Activated naive CD4-positive, alpha-beta T cell treated with anti-CD3 and anti-CD28 coated beads, Interleukin-2, amount 50 U/mL, for 72 hours (primary cell): Measurements from ENCODE around the gene CRB1. TPM values are rescaled to one million over a fixed set of nuclear protein-coding genes. Genes with fewer than 3 reads are reported as not detected.
"Not testable (repeated sequence)": the region's sequence is repeated elsewhere in the genome, so short reads cannot be mapped to it uniquely, and the experiment has no call there.

Source experiments
- ATAC-seq, 2 donors: fragments of 150-1000 bp; cut with Tn5 transposase; 2 replicates each; pipeline ENCODE4 v1.10.0; 2021; ENCODE audit warnings: mild to moderate bottlenecking in 2 of 2, moderate library complexity in 2 of 2
- DNase-seq, 2 donors: peaks; one replicate each; pipeline ENCODE4 v3.0.0; 2021 to 2022; ENCODE audit warnings: low spot score in 2 of 2
- H3K27ac Mint-ChIP-seq, 2 donors: one replicate each; pipeline ENCODE4 v1.8.0; 2022; ENCODE audit warnings: mild to moderate bottlenecking in 2 of 2, mixed read lengths in 2 of 2
- H3K36me3 Mint-ChIP-seq, 2 donors: one replicate each; pipeline ENCODE4 v1.8.0; 2022; ENCODE audit warnings: mixed read lengths in 2 of 2
- H3K9me3 Mint-ChIP-seq, 2 donors: one replicate each; pipeline ENCODE4 v1.8.0; 2022; ENCODE audit warnings: mixed read lengths in 2 of 2
- total RNA-seq, 2 donors: library from RNA; stranded (reverse); gene quantifications; one replicate each; pipeline ENCODE4 v1.2.3, GENCODE V29; 2022

The CRB1 gene
- total RNA-seq, 2 donors from 2014 or later = 0.10 to 0.20 TPM

GRCh38 chr1:197462539-197462938 is 194.5 kb downstream of the CRB1 start:
- DNase-seq = no peak
- no peak for ATAC-seq
- Mint-ChIP-seq H3K27ac (no peak overlapping the region), H3K9me3 (no peaks in the 10 kb centered on the region), H3K36me3 (no peaks in the 10 kb centered on the region)

- ATAC-seq = no peak
- Mint-ChIP-seq H3K9me3 (no peaks in the 10 kb centered on the region), H3K36me3 (no peaks in the 10 kb centered on the region), H3K27ac (no peak overlapping the region)
- DNase-seq = no peak
Measured at GRCh38 chr1:197463142-197463541, 195.1 kb downstream of the CRB1 start.

- no peak for ATAC-seq
- Mint-ChIP-seq H3K9me3 (no peaks in the 10 kb centered on the region), H3K36me3 (no peaks in the 10 kb centered on the region), H3K27ac (peak overlapping the region in 1 of 2 donors; percentile 16)
- DNase-seq = no peak
Measured at GRCh38 chr1:197464044-197464443, 196.0 kb downstream of the CRB1 start.

- DNase-seq (no peak), ATAC-seq (no peak)
- Mint-ChIP-seq H3K36me3 (no peaks in the 10 kb centered on the region), H3K9me3 (no peaks in the 10 kb centered on the region), H3K27ac (no peak overlapping the region)
Measured at GRCh38 chr1:197465528-197466327, 197.7 kb downstream of the CRB1 start.

GRCh38 chr1:197466813-197467212 is 198.8 kb downstream of the CRB1 start:
- Mint-ChIP-seq H3K9me3 (no peaks in the 10 kb centered on the region), H3K27ac (no peak overlapping the region), H3K36me3 (no peaks in the 10 kb centered on the region)
- ATAC-seq = no peak
- no peak for DNase-seq

GRCh38 chr1:197467881-197468280 is 199.8 kb downstream of the CRB1 start:
- Mint-ChIP-seq H3K9me3 (no peaks in the 10 kb centered on the region), H3K36me3 (no peaks in the 10 kb centered on the region), H3K27ac (no peak overlapping the region)
- no peak for ATAC-seq
- no peak for DNase-seq

GRCh38 chr1:197468543-197469175 is 200.6 kb downstream of the CRB1 start:
- Mint-ChIP-seq H3K36me3 (no peaks in the 10 kb centered on the region), H3K9me3 (no peaks in the 10 kb centered on the region), H3K27ac (no peak overlapping the region)
- DNase-seq (no peak), ATAC-seq (no peak)

GRCh38 chr1:197469620-197470210 is 201.7 kb downstream of the CRB1 start:
- no peak for ATAC-seq
- Mint-ChIP-seq H3K27ac (no peak overlapping the region), H3K36me3 (no peaks in the 10 kb centered on the region), H3K9me3 (no peaks in the 10 kb centered on the region)
- DNase-seq = no peak

GRCh38 chr1:197470330-197470729 is 202.3 kb downstream of the CRB1 start:
- DNase-seq (no peak), ATAC-seq (no peak)
- Mint-ChIP-seq H3K36me3 (no peaks in the 10 kb centered on the region), H3K9me3 (no peaks in the 10 kb centered on the region), H3K27ac (no peak overlapping the region)

GRCh38 chr1:197471248-197471985 is 203.4 kb downstream of the CRB1 start:
- Mint-ChIP-seq H3K27ac (no peak overlapping the region), H3K9me3 (no peaks in the 10 kb centered on the region), H3K36me3 (no peaks in the 10 kb centered on the region)
- DNase-seq = no peak
- ATAC-seq = no peak

- H3K27ac Mint-ChIP-seq = no peak overlapping the region
- H3K9me3 Mint-ChIP-seq = no peaks in the 10 kb centered on the region
- DNase-seq = no peak
- ATAC-seq = no peak
- H3K36me3 Mint-ChIP-seq = no peaks in the 10 kb centered on the region
Measured at GRCh38 chr1:197472141-197472540, 204.1 kb downstream of the CRB1 start.

GRCh38 chr1:197480446-197480845 is 212.4 kb downstream of the CRB1 start:
- no peak for ATAC-seq
- H3K36me3 Mint-ChIP-seq = no peaks in the 10 kb centered on the region

GRCh38 chr1:197481101-197481500 is 213.0 kb downstream of the CRB1 start:
- DNase-seq = no peak

More at GRCh38 chr1:197480446-197480845, 212.4 kb downstream of the CRB1 start:
- H3K9me3 Mint-ChIP-seq = no peaks in the 10 kb centered on the region
- no peak for DNase-seq
- H3K27ac Mint-ChIP-seq = no peak overlapping the region

GRCh38 chr1:197485790-197486189 is 217.7 kb downstream of the CRB1 start:
- DNase-seq = no peak
- H3K36me3 Mint-ChIP-seq = no peaks in the 10 kb centered on the region
- no peaks in the 10 kb centered on the region for H3K9me3 Mint-ChIP-seq
- no peak overlapping the region for H3K27ac Mint-ChIP-seq
- no peak for ATAC-seq

More at GRCh38 chr1:197481101-197481500, 213.0 kb downstream of the CRB1 start:
- ATAC-seq = peak; percentile 83 to 89
- Mint-ChIP-seq H3K9me3 (no peaks in the 10 kb centered on the region), H3K27ac (no peak overlapping the region), H3K36me3 (no peaks in the 10 kb centered on the region)

- Mint-ChIP-seq H3K27ac (no peak overlapping the region), H3K9me3 (no peaks in the 10 kb centered on the region), H3K36me3 (no peaks in the 10 kb centered on the region)
- ATAC-seq (no peak), DNase-seq (no peak)
Measured at GRCh38 chr1:197486946-197487345, 218.9 kb downstream of the CRB1 start.

- ATAC-seq, DNase-seq, H3K27ac Mint-ChIP-seq, H3K36me3 Mint-ChIP-seq, H3K9me3 Mint-ChIP-seq: not testable (repeated sequence)
Measured at GRCh38 chr1:197491505-197491904, 223.5 kb downstream of the CRB1 start.

GRCh38 chr1:197496722-197497121 is 228.7 kb downstream of the CRB1 start:
- ATAC-seq (no peak), DNase-seq (no peak)
- Mint-ChIP-seq H3K36me3 (no peaks in the 10 kb centered on the region), H3K27ac (no peak overlapping the region), H3K9me3 (no peaks in the 10 kb centered on the region)
